K562 treated with DMSO at 1 percent for 4 hours (cell line): ENCODE data around the gene LOXHD1. TPM values are rescaled to one million over a fixed set of nuclear protein-coding genes. Genes with fewer than 3 reads are reported as not detected.

Experiments used
- total RNA-seq: library from RNA; unstranded; fragments of 300-600 nt; gene quantifications from 2 replicates; pipeline ENCODE4 v1.2.3, GENCODE V29; 2022; ENCODE audit not compliant: insufficient read depth

LOXHD1 gene
- not detected in 2 replicates for total RNA-seq

GRCh38 chr18:46657115-46657955 is at the start of gene LOXHD1:
Gene LOXHD1 (minus strand): TSS chr18:46657220. CDS start chr18:46657033, 187 bp downstream.

Other genes with a start within 250 kb of the LOXHD1 start
- 0.59 and 0.82 TPM in 2 replicates for gene ST8SIA5, start 99.8 kb upstream of the LOXHD1 start, total RNA-seq